ENCODE results near the gene NF1.
"Not testable (repeated sequence)": the region's sequence is repeated elsewhere in the genome, so short reads cannot be mapped to it uniquely, and the experiment has no call there.

NF1 gene

DNA sequence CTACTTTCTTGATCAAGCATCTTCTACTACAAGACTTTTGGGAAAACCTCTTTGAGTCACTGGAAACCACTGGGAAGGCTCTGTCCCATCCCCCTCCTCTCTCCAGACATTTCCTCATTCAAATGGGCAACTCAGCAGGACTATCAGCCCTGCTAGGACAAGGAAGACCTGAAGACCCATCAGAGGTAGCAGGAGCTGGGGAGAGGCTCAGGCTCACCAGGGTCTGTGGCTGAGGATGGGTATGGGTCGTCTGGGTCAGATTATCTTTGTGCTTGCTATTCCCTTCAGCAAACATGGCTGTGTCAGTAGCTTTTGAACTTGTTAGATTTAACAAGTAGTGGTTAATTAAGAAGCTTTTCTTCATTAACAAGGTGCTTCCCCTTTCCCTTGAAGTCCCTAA lies 15.0 kb upstream of the NF1 start:
- DNase-seq (ENCODE audit: low read depth): no peak
- TF ChIP-seq, protein P1, sequence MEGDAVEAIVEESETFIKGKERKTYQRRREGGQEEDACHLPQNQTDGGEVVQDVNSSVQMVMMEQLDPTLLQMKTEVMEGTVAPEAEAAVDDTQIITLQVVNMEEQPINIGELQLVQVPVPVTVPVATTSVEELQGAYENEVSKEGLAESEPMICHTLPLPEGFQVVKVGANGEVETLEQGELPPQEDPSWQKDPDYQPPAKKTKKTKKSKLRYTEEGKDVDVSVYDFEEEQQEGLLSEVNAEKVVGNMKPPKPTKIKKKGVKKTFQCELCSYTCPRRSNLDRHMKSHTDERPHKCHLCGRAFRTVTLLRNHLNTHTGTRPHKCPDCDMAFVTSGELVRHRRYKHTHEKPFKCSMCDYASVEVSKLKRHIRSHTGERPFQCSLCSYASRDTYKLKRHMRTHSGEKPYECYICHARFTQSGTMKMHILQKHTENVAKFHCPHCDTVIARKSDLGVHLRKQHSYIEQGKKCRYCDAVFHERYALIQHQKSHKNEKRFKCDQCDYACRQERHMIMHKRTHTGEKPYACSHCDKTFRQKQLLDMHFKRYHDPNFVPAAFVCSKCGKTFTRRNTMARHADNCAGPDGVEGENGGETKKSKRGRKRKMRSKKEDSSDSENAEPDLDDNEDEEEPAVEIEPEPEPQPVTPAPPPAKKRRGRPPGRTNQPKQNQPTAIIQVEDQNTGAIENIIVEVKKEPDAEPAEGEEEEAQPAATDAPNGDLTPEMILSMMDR (IDR thresholded peaks at IDR 0.05; ENCODE audit: insufficient read depth, low read depth, low read length, missing control alignments): no peak
- no peak overlapping the region for H3K4me3 ChIP-seq (ENCODE audit: low read length)

DNA sequence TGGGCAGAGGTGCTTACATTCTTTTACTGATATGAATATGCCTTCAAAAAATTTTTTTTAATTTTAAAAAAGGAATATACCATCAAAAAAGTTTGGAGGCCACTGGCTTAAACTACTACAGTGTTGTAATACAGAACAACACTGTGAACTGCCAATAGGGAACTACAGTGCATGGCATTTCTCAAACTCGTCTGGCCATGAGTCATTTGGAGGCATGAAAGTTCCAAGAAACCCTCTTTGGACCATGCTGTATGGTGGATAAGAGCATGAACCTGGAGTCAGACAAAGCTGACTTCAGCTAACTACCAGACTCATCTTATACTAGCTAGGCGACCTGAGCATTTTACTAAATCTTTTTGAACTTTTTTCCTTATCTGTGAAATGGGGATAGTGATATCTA lies 9.2 kb upstream of the NF1 start:
- TF ChIP-seq, protein P1 (IDR thresholded peaks at IDR 0.05; ENCODE audit: insufficient read depth, low read depth, low read length, missing control alignments): no peak
- peak; percentile 76 for DNase-seq (ENCODE audit: low read depth)
- no peak overlapping the region for H3K4me3 ChIP-seq (ENCODE audit: low read length)

DNA sequence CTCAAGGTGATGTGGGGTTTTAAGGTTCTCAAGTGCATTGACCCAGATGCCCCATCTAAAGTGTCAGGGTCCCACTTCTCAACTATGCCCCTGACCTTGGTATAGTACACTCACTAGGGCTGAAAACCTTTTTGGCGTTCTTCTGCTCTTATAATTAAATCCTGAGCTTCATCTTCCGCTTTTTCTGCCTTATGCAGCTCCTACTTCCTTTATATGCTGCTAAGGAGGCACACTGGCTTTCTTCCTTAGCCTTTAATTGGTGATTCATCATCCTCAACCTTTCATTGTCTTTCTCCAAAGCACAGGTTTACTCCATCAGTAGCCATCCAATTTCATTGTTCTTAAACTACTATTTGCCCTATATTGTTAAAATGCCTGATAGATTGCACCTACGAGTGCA lies 5.3 kb upstream of the NF1 start:
- no peak overlapping the region for H3K4me3 ChIP-seq (ENCODE audit: low read length)
- TF ChIP-seq, protein P1 (IDR thresholded peaks at IDR 0.05; ENCODE audit: insufficient read depth, low read depth, low read length, missing control alignments): no peak
- DNase-seq (ENCODE audit: low read depth): no peak

DNA sequence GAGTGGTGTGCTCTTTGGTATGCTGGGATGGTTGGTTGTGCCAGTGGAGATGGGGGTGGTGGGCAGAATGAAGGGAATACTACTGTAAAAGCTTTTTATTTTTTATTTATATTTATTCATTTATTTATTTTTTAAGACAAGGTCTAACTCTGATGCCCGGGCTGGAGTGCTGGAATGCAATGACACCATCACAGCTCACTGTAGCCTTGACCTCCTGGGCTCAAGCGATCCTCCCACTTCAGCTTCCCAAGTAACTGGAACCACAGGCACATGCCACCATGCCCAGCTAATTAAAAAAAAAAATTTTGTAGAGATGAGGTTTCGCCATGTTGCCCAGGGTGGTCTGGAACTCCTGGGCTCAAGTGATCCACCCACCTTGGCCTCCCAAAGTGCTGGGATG lies 4.1 kb upstream of the NF1 start:
- not testable (repeated sequence) for DNase-seq (ENCODE audit: low read depth); H3K4me3 ChIP-seq (ENCODE audit: low read length)

DNA sequence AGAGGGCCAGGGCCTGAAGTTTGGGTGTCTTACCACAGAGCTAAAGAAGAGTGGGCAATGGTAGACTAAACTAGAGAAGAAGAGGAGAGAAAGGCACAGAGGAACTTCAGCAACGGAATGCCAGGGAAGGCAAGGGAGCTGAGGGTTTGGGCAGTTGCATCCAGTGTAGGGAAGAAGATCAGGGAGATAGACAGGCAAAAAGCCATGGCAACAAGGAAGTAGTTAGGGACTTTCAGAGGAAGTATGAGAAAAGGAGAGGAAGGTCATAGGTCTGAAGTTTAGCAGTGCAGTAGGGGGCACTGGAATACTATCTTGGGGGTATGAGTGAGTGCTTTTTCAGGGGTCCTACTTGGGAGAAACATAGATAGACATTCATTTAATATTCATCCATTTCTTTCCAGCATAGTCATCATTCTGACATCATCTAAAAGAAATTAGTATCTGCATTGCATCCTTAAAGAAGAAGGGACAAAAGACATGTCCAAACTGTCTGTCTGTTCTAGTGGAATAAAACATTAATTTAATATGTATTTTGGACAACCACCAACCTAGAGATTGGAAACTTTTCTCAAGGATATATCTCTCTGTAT lies 2.2 kb upstream of the NF1 start:
- no peak overlapping the region for H3K4me3 ChIP-seq (ENCODE audit: low read length)
- DNase-seq (ENCODE audit: low read depth): no peak
- TF ChIP-seq, protein P1 (IDR thresholded peaks at IDR 0.05; ENCODE audit: insufficient read depth, low read depth, low read length, missing control alignments): no peak

DNA sequence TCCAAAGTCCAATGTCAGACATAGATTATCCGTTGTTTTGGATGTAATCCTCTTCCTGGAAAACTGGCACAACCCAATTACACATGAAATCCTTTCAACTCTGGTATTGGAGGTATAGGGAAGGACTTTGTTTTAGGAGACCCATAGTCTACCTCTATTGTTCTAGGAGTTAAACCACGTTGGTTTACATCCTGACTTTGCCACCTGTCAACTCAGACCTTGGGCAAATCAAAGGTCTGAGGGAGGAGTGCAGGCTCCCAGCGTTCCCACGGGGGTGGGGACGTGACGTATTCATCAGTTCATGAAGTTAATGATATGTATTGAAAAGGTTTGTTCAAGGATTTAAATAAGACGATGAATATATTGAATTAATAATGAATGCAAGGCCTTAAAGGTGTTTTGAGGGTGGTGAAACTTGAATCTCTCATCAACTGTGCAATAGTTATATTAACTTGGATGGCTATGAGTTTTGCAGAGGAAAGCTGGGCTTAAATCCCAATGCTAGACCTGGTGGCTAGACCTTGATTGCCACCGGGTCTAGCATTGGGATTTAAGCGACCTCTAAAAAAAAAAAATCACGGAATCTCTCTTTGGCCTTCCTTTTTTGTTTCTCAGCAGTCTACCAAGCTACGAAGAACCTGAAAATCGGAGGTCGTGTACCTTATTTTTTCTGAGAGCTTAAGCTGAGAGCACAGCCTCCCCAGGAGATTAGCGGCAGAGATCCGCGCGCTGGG lies 744 bp upstream of the NF1 start:
- TF ChIP-seq, protein P1 (IDR thresholded peaks at IDR 0.05; ENCODE audit: insufficient read depth, low read depth, low read length, missing control alignments): no peak
- DNase-seq (ENCODE audit: low read depth): no peak
- H3K4me3 ChIP-seq (ENCODE audit: low read length): peak overlapping the region; percentile 84

DNA sequence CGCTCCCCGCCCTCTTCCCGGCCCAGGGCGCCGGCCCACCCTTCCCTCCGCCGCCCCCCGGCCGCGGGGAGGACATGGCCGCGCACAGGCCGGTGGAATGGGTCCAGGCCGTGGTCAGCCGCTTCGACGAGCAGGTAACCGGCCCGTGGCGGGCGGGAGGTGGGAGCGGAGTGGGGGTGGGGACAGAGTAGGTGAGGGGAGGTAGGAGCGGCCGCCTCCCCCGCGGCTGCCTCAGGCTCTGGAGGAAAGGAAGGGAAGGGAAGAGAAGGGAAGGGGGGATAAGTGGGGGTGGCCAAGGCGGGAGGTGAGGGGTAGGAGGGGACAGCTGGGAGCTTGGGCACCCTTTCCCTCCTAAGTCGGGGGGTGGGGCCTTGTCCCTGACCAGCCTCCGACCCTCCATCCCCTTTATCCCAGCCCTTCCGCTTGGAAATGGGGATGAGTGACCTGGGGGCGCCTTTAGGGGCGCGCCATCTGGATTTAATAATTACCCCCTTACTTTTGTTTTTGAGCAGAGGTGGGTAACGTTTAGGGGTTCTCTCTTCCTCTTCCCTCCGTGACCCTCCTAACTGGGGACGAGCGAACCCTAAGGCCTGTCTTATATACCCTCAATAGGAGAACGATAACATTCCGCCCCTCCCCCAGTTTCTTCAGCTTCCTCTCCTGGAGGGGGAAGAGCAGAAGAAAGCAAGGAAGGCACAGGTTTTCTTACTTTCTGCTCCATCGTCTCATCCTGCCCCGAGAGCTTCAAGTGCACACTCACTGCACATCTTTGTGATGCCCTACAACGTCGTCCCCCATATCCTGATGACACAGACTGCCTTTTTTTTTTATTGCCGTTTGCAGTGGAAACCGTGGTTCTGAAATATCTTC lies 694 bp downstream of the NF1 start:
- DNase-seq (ENCODE audit: low read depth): peak; percentile 38

More for the DNA sequence above, 694 bp downstream of the NF1 start:
- peak overlapping the region; percentile 84 for H3K4me3 ChIP-seq (ENCODE audit: low read length)
- TF ChIP-seq, protein P1 (IDR thresholded peaks at IDR 0.05; ENCODE audit: insufficient read depth, low read depth, low read length, missing control alignments): no peak

All from epithelial cell of esophagus (primary cell).